ENCODE data around the gene C1GALT1.
"Not testable (repeated sequence)": the region's sequence is repeated elsewhere in the genome, so short reads cannot be mapped to it uniquely, and the experiment has no call there.

Gene C1GALT1

GRCh38 chr7:7182156-7183060, at the start of gene C1GALT1:
Gene C1GALT1, plus strand, starts transcription at chr7:7182544. Its CDS starts 51,776 bp downstream, at chr7:7234320.
- DNase-seq (ENCODE audit: low spot score in 2 of 2) (peak; percentile 84 to 92), ATAC-seq (peak; percentile 93)
- Mint-ChIP-seq H3K27ac (peak within 1 kb of the TSS; percentile 96), H3K4me3 (peak within 1 kb of the TSS; percentile 91), H3K9me3 (no peaks in the 10 kb centered on the region), H3K36me3 (peaks cover 14% of the 10 kb centered on the region), H3K4me1 (peaks cover 19% of the 10 kb centered on the region)

DNA sequence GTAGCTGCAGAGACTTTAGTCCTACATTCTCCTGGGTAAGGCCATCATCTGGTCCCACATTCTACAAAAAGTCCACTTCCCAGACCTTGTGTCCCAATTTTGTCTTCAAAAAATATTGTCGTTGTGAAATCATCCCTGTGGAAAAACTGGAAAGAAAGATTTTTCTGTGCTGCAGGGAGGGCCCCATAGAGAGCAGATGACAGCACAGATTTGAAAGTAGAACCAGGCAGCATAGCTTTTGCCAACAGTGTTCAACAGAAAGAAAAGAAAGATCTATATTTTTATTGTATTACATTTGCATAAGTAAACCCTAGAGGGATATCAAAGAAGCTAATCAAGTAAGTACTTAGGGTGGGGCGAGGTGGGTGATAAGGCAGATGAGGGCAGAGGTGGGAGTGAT, 48.3 kb upstream of the C1GALT1 start:
- DNase-seq (ENCODE audit: low spot score in 2 of 2) = no peak
- Mint-ChIP-seq H3K4me1 (no peaks in the 10 kb centered on the region), H3K36me3 (no peaks in the 10 kb centered on the region), H3K27ac (no peak overlapping the region), H3K4me3 (no peak overlapping the region), H3K9me3 (no peaks in the 10 kb centered on the region)
- ATAC-seq = no peak

DNA sequence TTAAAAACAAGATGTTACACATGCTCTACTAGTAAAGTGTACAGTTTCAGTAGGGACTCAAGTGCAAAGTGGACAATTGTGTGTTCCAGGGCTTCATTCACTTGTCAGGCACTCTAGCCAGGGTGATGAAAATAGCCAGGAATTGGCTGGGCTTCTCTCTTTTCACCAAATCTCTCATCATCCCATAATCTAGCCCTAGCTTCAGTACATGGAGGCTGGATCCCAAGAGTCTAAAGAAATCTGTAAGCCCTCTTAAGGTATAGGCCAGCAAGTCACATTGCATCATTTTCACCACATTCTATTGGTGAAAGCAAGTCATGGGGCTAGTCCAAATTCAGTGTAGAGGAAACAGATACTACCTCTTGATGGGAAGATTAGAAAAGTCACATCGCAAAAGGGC, 47.3 kb upstream of the C1GALT1 start:
- ATAC-seq (no peak), DNase-seq (ENCODE audit: low spot score in 2 of 2) (no peak)
- no peak overlapping the region for H3K27ac Mint-ChIP-seq
- no peaks in the 10 kb centered on the region for H3K36me3 Mint-ChIP-seq
- H3K4me1 Mint-ChIP-seq = no peaks in the 10 kb centered on the region
- no peak overlapping the region for H3K4me3 Mint-ChIP-seq
- no peaks in the 10 kb centered on the region for H3K9me3 Mint-ChIP-seq

DNA sequence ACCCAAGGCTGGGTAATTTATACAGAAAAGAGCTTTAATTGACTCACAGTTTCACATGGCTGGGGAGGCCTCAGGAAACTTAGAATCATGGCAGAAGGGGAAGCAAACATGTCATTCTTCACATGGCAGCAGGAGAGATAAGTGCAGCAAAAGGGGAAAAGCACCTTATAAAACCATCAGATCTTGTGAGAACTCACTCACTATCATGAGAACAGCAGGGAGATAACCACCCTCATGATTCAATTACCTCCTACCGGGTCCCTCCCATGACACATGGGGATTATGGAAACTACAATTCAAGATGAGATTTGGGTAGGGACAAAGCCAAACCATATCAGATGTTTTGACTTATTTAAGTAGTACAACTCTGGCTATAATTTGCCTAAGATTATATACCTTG, 46.4 kb upstream of the C1GALT1 start:
- H3K9me3 Mint-ChIP-seq; H3K4me3 Mint-ChIP-seq; ATAC-seq; H3K4me1 Mint-ChIP-seq; H3K36me3 Mint-ChIP-seq; DNase-seq (ENCODE audit: low spot score in 2 of 2); H3K27ac Mint-ChIP-seq: not testable (repeated sequence)

GRCh38 chr7:7136466-7137381, 45.6 kb upstream of the C1GALT1 start:
- Mint-ChIP-seq H3K4me3 (no peak overlapping the region), H3K4me1 (no peaks in the 10 kb centered on the region), H3K36me3 (no peaks in the 10 kb centered on the region), H3K9me3 (no peaks in the 10 kb centered on the region), H3K27ac (no peak overlapping the region)
- DNase-seq (ENCODE audit: low spot score in 2 of 2) (no peak), ATAC-seq (no peak)

- no peaks in the 10 kb centered on the region for H3K9me3 Mint-ChIP-seq
- no peak overlapping the region for H3K4me3 Mint-ChIP-seq
- ATAC-seq = no peak
- no peaks in the 10 kb centered on the region for H3K36me3 Mint-ChIP-seq
- DNase-seq (ENCODE audit: low spot score in 2 of 2) = no peak
- no peak overlapping the region for H3K27ac Mint-ChIP-seq
- H3K4me1 Mint-ChIP-seq = no peaks in the 10 kb centered on the region
Measured at GRCh38 chr7:7138897-7139296, 43.4 kb upstream of the C1GALT1 start.

DNA sequence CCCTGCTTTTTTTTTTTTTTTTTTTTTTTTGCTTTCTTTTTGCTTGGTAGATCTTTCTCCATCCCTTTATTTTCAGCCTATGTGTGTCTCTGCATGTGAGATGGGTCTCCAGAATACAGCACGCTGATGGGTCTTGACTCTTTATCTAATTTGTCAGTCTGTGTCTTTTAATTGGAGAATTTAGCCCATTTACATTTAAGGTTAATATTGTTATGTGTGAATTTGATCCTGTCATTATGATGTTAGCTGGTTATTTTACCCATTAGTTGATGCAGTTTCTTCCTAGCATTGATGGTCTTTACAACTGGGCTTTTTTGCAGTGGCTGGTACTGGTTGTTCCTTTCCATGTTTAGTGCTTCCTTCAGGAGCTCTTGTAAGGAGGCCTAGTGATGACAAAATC, 38.9 kb upstream of the C1GALT1 start:
- ATAC-seq; H3K4me3 Mint-ChIP-seq; H3K9me3 Mint-ChIP-seq; H3K27ac Mint-ChIP-seq; H3K36me3 Mint-ChIP-seq; DNase-seq (ENCODE audit: low spot score in 2 of 2); H3K4me1 Mint-ChIP-seq: not testable (repeated sequence)

- not testable (repeated sequence) for H3K36me3 Mint-ChIP-seq; H3K9me3 Mint-ChIP-seq; ATAC-seq; H3K27ac Mint-ChIP-seq; H3K4me3 Mint-ChIP-seq; H3K4me1 Mint-ChIP-seq; DNase-seq (ENCODE audit: low spot score in 2 of 2)
Measured at GRCh38 chr7:7145151-7145550, 37.2 kb upstream of the C1GALT1 start.

- DNase-seq (ENCODE audit: low spot score in 2 of 2) (no peak), ATAC-seq (no peak)
- Mint-ChIP-seq H3K4me3 (no peak overlapping the region), H3K27ac (no peak overlapping the region), H3K9me3 (no peaks in the 10 kb centered on the region), H3K36me3 (no peaks in the 10 kb centered on the region), H3K4me1 (no peaks in the 10 kb centered on the region)
Measured at GRCh38 chr7:7146837-7147236, 35.5 kb upstream of the C1GALT1 start.

DNA sequence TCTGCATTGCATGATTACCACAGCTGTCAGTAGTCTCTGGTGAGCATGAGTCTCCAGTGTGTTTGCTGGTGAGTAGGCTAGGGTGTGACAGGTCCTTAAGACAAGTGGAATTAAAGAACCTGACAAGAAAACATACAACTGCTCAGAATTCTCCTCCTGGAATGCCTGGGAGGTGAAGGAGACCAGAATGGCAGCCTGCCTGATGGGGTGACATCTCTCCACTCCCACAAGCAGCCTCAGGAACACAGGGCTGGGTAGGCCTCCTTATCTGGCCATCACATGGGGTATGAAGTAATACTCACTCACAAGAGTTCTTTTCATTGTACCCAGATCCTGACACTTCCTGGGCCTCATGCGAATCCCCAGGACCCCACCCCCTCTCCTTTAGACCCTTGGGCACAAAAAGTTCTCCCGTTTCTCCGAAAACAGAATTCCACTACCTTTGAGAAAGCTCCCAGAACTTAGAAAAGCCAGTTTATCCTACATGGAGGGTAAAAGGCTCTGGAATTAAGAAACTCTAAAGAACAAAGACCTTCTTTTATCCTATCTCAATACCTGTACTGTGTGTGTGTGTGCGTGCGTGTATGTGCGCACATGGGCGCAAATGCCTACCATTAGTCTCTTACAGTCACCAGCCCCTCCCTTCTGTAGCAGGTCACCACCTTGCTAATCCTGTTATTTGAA, 33.4 kb upstream of the C1GALT1 start:
- no peak for ATAC-seq
- Mint-ChIP-seq H3K4me1 (no peaks in the 10 kb centered on the region), H3K9me3 (no peaks in the 10 kb centered on the region), H3K36me3 (no peaks in the 10 kb centered on the region), H3K27ac (no peak overlapping the region), H3K4me3 (no peak overlapping the region)
- no peak for DNase-seq (ENCODE audit: low spot score in 2 of 2)

- Mint-ChIP-seq H3K4me3 (no peak overlapping the region), H3K9me3 (no peaks in the 10 kb centered on the region), H3K4me1 (peaks cover 4% of the 10 kb centered on the region), H3K27ac (no peak overlapping the region), H3K36me3 (no peaks in the 10 kb centered on the region)
- ATAC-seq = no peak
- no peak for DNase-seq (ENCODE audit: low spot score in 2 of 2)
Measured at GRCh38 chr7:7151285-7151684, 31.1 kb upstream of the C1GALT1 start.

DNA sequence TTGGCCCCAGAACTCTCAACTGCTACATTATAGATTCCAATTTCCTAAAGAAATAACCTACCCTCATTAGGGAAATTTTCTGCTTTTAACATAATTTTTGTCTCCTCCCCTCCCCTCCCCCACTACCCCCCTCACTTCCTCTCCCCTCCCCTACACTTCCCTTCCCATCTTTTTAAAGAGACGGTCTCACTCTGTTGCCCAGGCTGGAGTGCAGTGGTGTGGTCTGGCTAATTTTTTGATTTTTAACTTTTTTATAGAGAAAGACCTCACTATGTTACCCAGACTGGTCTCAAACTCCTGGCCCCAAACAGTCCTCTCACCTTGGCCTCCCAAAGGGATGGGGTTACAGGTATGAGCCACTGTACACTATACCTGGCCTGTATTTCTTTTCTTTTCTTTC, 30.5 kb upstream of the C1GALT1 start:
- DNase-seq (ENCODE audit: low spot score in 2 of 2) (no peak), ATAC-seq (no peak)
- Mint-ChIP-seq H3K4me1 (peaks cover 8% of the 10 kb centered on the region), H3K9me3 (no peaks in the 10 kb centered on the region), H3K4me3 (no peak overlapping the region), H3K36me3 (no peaks in the 10 kb centered on the region), H3K27ac (no peak overlapping the region)

- no peak for ATAC-seq
- Mint-ChIP-seq H3K4me1 (peaks cover 13% of the 10 kb centered on the region), H3K4me3 (no peak overlapping the region), H3K36me3 (no peaks in the 10 kb centered on the region), H3K9me3 (no peaks in the 10 kb centered on the region), H3K27ac (no peak overlapping the region)
- no peak for DNase-seq (ENCODE audit: low spot score in 2 of 2)
Measured at GRCh38 chr7:7152315-7152714, 30.0 kb upstream of the C1GALT1 start.

DNA sequence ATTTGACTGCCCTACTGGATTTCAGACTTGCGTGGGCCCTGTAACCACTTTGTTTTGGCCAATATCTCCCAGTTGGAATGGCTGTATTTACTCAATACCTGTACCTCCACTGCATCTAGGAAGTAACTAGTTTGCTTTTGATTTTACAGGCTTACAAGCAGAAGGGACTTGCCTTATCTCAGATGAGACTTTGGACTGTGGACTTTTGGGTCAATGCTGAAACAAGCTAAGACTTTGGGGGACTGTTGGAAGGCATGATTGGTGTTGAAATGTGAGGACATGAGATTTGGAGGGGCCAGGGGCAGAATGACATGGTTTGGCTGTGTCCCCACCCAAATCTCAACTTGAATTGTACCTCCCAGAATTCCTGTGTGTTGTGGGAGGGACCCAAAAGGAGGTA, 28.0 kb upstream of the C1GALT1 start:
- not testable (repeated sequence) for ATAC-seq, H3K27ac Mint-ChIP-seq

DNA sequence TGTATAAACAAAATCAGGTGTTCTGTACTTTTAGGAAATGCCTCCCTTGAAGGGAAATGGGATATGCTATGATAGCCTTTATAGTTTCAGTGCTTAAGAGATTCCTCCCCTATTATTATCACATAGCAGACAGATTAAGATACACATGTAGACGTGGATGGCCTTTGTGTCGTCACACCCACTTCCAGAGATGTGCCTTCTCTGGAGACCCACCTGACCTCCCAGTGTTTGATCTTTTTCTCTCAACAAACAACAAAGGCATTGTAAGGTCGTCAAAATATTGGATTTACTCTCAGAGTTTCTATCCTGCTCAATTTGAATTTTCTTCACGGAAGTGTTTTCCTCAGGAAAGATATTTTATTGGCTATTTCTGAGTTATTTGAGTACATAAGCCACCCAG, 25.7 kb upstream of the C1GALT1 start:
- DNase-seq (ENCODE audit: low spot score in 2 of 2) (no peak), ATAC-seq (no peak)
- Mint-ChIP-seq H3K4me3 (peak overlapping the region; percentile 80), H3K4me1 (peaks cover 46% of the 10 kb centered on the region), H3K36me3 (no peaks in the 10 kb centered on the region), H3K27ac (peak overlapping the region; percentile 76), H3K9me3 (no peaks in the 10 kb centered on the region)

More for the DNA sequence above, 28.0 kb upstream of the C1GALT1 start:
- not testable (repeated sequence) for H3K9me3 Mint-ChIP-seq; DNase-seq (ENCODE audit: low spot score in 2 of 2); H3K4me3 Mint-ChIP-seq; H3K36me3 Mint-ChIP-seq
- peaks cover 30% of the 10 kb centered on the region for H3K4me1 Mint-ChIP-seq

All from stimulated activated effector memory CD8-positive, alpha-beta T cell treated with anti-CD3 and anti-CD28 coated beads, Interleukin-12 subunit alpha, Interleukin-12 subunit beta, amount 100 ng/mL, for 72 hours (primary cell).